Left colon (tissue), 2 donors: ENCODE measurements around the gene TNNI3K. TPM values are rescaled to one million over a fixed set of nuclear protein-coding genes. Genes with fewer than 3 reads are reported as not detected.
A peak's percentile ranks its signal among the peaks of the same experiment; 100 is the strongest.

ENCODE experiments used
- ATAC-seq: fragments of 200-7000 bp; cut with Tn5 transposase; one replicate; pipeline ENCODE4 v1.9.1; 2020; ENCODE audit warnings: mild to moderate bottlenecking, moderate library complexity
- DNase-seq, 2 donors: peaks; one replicate each; pipeline ENCODE4 v3.0.0-alpha.2; 2020
- intact Hi-C, 2 donors: fragments of 100-400 bp; cut with DNase I in 1 of 2; cut with micrococcal nuclease in 1 of 2; formaldehyde crosslinking; loops; one replicate each; pipeline versions ENCODE4 v1.11.2 to v1.14.0; 2022; cut with DNase I, micrococcal nuclease
- total RNA-seq, 2 donors: library from RNA; stranded (reverse); fragmentation: NEBNext Ultra II Directional; extraction: Animal tissue kit (Norgen Biotek cat#: 25700); gene quantifications; one replicate each; pipeline ENCODE4 v1.2.1, GENCODE V29; 2021
- donor health status: DM: no; HTN: no; CAD: no.
- donor health status: DM: yes; HTN: yes; CAD: no.

Gene TNNI3K
- total RNA-seq, 2 donors from 2014 or later = 1.0 TPM; not detected in 1

- DNase-seq (no peak), ATAC-seq (no peak)
- intact Hi-C loops = no loop called here
Measured at GRCh38 chr1:74367175-74367813, 132.1 kb downstream of the TNNI3K start.

GRCh38 chr1:74368335-74368734, 133.1 kb downstream of the TNNI3K start:
- DNase-seq (no peak), ATAC-seq (no peak)
- intact Hi-C loops = no loop called here

- ATAC-seq = no peak
- intact Hi-C loops = no loop called here
- DNase-seq = no peak
Measured at GRCh38 chr1:74375376-74375775, 140.2 kb downstream of the TNNI3K start.

- intact Hi-C loops = no loop called here
- ATAC-seq = no peak
- no peak for DNase-seq
Measured at GRCh38 chr1:74380252-74380651, 145.1 kb downstream of the TNNI3K start.

- no peak for DNase-seq
- ATAC-seq = no peak
- intact Hi-C loops = no loop called here
Measured at GRCh38 chr1:74388855-74389254, 153.7 kb downstream of the TNNI3K start.

- DNase-seq (no peak), ATAC-seq (no peak)
- intact Hi-C loops = no loop called here
Measured at GRCh38 chr1:74392186-74392585, 157.0 kb downstream of the TNNI3K start.

GRCh38 chr1:74392840-74393239, 157.7 kb downstream of the TNNI3K start:
- ATAC-seq (no peak), DNase-seq (no peak)
- intact Hi-C loops = no loop called here

- peak in 1 of 2 donors; percentile 5 for DNase-seq
- no peak for ATAC-seq
- intact Hi-C loops = no loop called here
Measured at GRCh38 chr1:74395571-74395970, 160.4 kb downstream of the TNNI3K start.

GRCh38 chr1:74396462-74396861, 161.3 kb downstream of the TNNI3K start:
- ATAC-seq (no peak), DNase-seq (no peak)
- intact Hi-C loops = no loop called here

- intact Hi-C loops = no loop called here
- DNase-seq = no peak
- no peak for ATAC-seq
Measured at GRCh38 chr1:74396933-74397332, 161.7 kb downstream of the TNNI3K start.

GRCh38 chr1:74399249-74399648, 164.1 kb downstream of the TNNI3K start:
- no peak for ATAC-seq
- intact Hi-C loops = no loop called here
- DNase-seq = no peak

GRCh38 chr1:74402873-74403272, 167.7 kb downstream of the TNNI3K start:
- ATAC-seq (no peak), DNase-seq (no peak)
- intact Hi-C loops = no loop called here

GRCh38 chr1:74403606-74404005, 168.4 kb downstream of the TNNI3K start:
- no peak for DNase-seq
- intact Hi-C loops = no loop called here
- no peak for ATAC-seq

- ATAC-seq (no peak), DNase-seq (no peak)
- intact Hi-C loops = no loop called here
Measured at GRCh38 chr1:74406759-74407158, 171.6 kb downstream of the TNNI3K start.

GRCh38 chr1:74407902-74408301, 172.7 kb downstream of the TNNI3K start:
- DNase-seq (no peak), ATAC-seq (no peak)
- intact Hi-C loops = no loop called here

- no peak for ATAC-seq
- no peak for DNase-seq
- intact Hi-C loops = no loop called here
Measured at GRCh38 chr1:74412244-74412643, 177.1 kb downstream of the TNNI3K start.

GRCh38 chr1:74415935-74416334, 180.7 kb downstream of the TNNI3K start:
- ATAC-seq = no peak
- no peak for DNase-seq
- intact Hi-C loops = no loop called here

GRCh38 chr1:74419611-74420010, 184.4 kb downstream of the TNNI3K start:
- ATAC-seq (no peak), DNase-seq (no peak)
- intact Hi-C loops = no loop called here

- ATAC-seq (no peak), DNase-seq (no peak)
- intact Hi-C loops = no loop called here
Measured at GRCh38 chr1:74420467-74420866, 185.3 kb downstream of the TNNI3K start.

- intact Hi-C loops = no loop called here
- no peak for DNase-seq
- ATAC-seq = no peak
Measured at GRCh38 chr1:74422421-74423292, 187.5 kb downstream of the TNNI3K start.
